DOHH2 (cell line): Measurements from ENCODE around the gene CALML3.

Experiments used
- H3F3A ChIP-seq: fragments of 200-600 bp; sonication (generic), shearing (Covaris generic); 2 replicates; pipeline ENCODE4 v1.6.0; 2016; ENCODE audit warnings: antibody characterized with exemption, mild to moderate bottlenecking; ENCODE audit not compliant: control insufficient read depth, insufficient read depth
- H3K27ac ChIP-seq: fragments of 200-600 bp; sonication (generic); 2 replicates; pipeline ENCODE4 v1.5.1; 2014; ENCODE audit warnings: low read depth, mild to moderate bottlenecking, low read length, moderate library complexity
- H3K27me3 ChIP-seq: fragments of 200-600 bp; sonication (generic); 2 replicates; pipeline ENCODE4 v1.6.1; 2014; ENCODE audit warnings: mild to moderate bottlenecking, low read length, mixed read lengths; ENCODE audit not compliant: control insufficient read depth
- H3K36me3 ChIP-seq: fragments of 200-600 bp; sonication (generic); 2 replicates; pipeline ENCODE4 v1.6.1; 2014; ENCODE audit warnings: mild to moderate bottlenecking, low read length, moderate library complexity, mixed read lengths; ENCODE audit not compliant: control insufficient read depth
- H3K4me1 ChIP-seq: fragments of 200-600 bp; sonication (generic); 2 replicates; pipeline ENCODE4 v1.6.1; 2014; ENCODE audit warnings: mild to moderate bottlenecking, low read length, mixed read lengths; ENCODE audit not compliant: control insufficient read depth
- H3K4me2 ChIP-seq: fragments of 200-600 bp; sonication (generic); 2 replicates; pipeline ENCODE4 v1.6.0; 2014; ENCODE audit warnings: mild to moderate bottlenecking, low read length, moderate library complexity
- H3K4me3 ChIP-seq: fragments of 200-600 bp; sonication (generic); 2 replicates; pipeline ENCODE4 v1.5.1; 2014; ENCODE audit warnings: mild to moderate bottlenecking, low read length, mixed read lengths
- H3K79me2 ChIP-seq: fragments of 200-600 bp; sonication (generic); 2 replicates; pipeline ENCODE4 v1.6.1; 2014; ENCODE audit warnings: mild to moderate bottlenecking, low read length, mixed read lengths; ENCODE audit not compliant: control insufficient read depth
- H3K9me2 ChIP-seq: fragments of 200-600 bp; sonication (generic); replicated peaks from 2 replicates; pipeline ENCODE4 v1.6.1; 2014; ENCODE audit warnings: mild to moderate bottlenecking, low read length, mixed read lengths; ENCODE audit not compliant: control insufficient read depth
- H3K9me3 ChIP-seq: fragments of 200-600 bp; sonication (generic); 2 replicates; pipeline ENCODE4 v1.6.1; 2014; ENCODE audit warnings: antibody characterized with exemption, low read length, mixed read lengths; ENCODE audit not compliant: control insufficient read depth, insufficient read depth
- H4K20me1 ChIP-seq: fragments of 200-600 bp; sonication (generic); 2 replicates; pipeline ENCODE4 v1.6.0; 2014; ENCODE audit warnings: low read depth, mild to moderate bottlenecking, antibody characterized with exemption, low read length, moderate library complexity; ENCODE audit not compliant: control insufficient read depth, insufficient read depth
- EZH2phosphoT487 ChIP-seq: fragments of 200-600 bp; sonication (generic); IDR thresholded peaks from 2 replicates; pipeline ENCODE4 v1.6.1; 2017; ENCODE audit warnings: borderline replicate concordance, mild to moderate bottlenecking, antibody characterized with exemption, low read length, moderate library complexity, mixed read lengths
- TF ChIP-seq, protein P1 (sequence below): fragments of 200-600 bp; sonication (generic); IDR thresholded peaks from one replicate; pipeline ENCODE4 v1.5.1; 2014; ENCODE audit warnings: antibody characterized with exemption, mild to moderate bottlenecking, low read depth, low read length; ENCODE audit not compliant: poor library complexity, severe bottlenecking

The CALML3 gene

DNA sequence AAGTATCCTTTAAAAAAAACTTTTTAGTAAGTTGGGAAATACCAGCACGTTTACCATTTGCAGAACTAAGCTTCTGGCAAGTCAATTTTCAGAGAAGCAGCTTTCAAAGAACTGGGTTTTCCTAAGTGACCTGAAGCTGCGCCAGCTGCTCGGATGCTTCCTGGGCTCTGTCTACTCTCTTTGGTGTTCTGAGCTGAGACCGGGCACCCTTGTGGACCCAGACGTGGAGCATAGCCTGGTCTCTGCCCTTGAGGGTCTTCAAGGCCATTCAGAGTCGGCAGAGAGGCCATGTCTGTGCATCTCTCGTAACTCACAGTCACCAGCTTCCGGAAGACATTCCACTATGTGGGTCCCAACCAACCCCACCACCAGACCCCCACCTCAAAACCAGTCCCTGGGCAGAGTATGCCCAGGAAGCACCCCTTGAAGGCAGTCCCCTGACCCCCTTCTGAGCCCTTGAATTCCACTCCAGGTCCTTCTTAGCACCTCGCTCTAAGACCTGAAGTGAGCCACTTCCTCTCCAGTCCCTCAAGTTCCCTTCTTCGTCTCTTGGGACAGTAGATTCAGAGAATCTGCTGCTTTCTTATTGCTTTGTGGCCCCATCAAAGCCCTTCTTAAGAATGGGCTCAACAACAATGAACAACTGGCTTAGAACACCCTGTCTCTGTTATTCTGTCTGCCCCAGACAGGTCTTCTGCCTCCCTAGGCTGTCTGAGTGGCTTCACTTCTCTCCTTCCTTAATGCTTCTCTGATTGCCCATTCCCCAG lies 33.9 kb upstream of the CALML3 start:
- H3K4me3 ChIP-seq, result no peak overlapping the region
- H3F3A ChIP-seq, result no peaks in the 10 kb centered on the region
- peak overlapping the region; percentile 25 for H3K4me2 ChIP-seq
- no peak overlapping the region for H3K27ac ChIP-seq
- TF ChIP-seq, protein P1, sequence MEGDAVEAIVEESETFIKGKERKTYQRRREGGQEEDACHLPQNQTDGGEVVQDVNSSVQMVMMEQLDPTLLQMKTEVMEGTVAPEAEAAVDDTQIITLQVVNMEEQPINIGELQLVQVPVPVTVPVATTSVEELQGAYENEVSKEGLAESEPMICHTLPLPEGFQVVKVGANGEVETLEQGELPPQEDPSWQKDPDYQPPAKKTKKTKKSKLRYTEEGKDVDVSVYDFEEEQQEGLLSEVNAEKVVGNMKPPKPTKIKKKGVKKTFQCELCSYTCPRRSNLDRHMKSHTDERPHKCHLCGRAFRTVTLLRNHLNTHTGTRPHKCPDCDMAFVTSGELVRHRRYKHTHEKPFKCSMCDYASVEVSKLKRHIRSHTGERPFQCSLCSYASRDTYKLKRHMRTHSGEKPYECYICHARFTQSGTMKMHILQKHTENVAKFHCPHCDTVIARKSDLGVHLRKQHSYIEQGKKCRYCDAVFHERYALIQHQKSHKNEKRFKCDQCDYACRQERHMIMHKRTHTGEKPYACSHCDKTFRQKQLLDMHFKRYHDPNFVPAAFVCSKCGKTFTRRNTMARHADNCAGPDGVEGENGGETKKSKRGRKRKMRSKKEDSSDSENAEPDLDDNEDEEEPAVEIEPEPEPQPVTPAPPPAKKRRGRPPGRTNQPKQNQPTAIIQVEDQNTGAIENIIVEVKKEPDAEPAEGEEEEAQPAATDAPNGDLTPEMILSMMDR, result no peak
- TF ChIP-seq EZH2phosphoT487, result no peak
- no peaks in the 10 kb centered on the region for H3K9me2 ChIP-seq
- H3K27me3 ChIP-seq, result no peaks in the 10 kb centered on the region; the same call in 1 of the 2 replicates
- peaks cover 26% of the 10 kb centered on the region for H3K4me1 ChIP-seq
- no peaks in the 10 kb centered on the region for H3K9me3 ChIP-seq
- H4K20me1 ChIP-seq, result no peaks in the 10 kb centered on the region
- no peaks in the 10 kb centered on the region for H3K79me2 ChIP-seq
- no peaks in the 10 kb centered on the region for H3K36me3 ChIP-seq

DNA sequence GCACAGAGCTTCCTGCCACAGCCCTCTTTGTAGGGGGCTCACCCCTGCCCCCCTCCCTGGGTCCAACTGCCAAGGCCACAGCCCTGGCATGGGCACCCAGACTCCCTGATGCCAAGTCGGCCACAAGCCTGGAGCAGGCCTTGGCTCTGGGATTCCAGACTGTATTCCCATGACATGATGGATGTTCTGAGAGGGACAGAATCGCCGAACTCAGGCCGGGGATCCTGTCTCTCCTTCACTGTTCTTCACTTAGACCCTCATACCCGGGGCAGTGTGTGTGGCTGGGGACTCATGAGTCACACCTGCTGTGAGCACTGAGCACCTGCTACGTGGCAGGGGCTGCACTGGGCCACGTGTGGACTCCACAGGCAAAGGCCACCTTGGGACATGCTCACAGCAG lies 33.3 kb upstream of the CALML3 start:
- TF ChIP-seq, protein P1, result no peak
- no peak for TF ChIP-seq EZH2phosphoT487

DNA sequence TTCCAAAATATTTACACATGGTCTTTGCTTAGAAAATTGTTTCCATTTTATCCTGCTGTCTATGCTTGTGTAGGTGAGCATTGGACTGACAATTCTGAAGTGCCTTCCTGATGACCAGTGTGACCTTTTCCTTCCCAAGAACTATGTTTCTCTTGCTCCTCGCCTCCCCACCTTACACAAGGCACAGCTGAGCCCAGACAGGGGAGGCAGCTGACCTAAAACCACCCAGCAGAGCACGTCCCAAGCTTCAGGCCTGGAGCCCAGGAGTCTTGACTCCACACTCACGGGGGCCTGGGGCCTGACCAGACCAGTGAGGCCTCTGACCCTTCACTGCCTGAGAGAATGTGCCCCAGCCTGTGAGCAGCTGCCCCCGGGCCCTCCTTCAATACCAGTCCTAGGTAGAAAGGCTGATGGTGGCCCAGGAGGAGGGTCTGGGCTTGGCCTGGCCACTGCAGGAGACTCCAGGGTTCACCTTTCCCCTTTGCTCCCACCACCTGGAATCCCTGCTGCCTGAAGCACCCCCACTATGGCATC lies 32.4 kb upstream of the CALML3 start:
- no peaks in the 10 kb centered on the region for H3K36me3 ChIP-seq
- H3F3A ChIP-seq, result no peaks in the 10 kb centered on the region
- H3K9me3 ChIP-seq, result no peaks in the 10 kb centered on the region
- H3K79me2 ChIP-seq, result no peaks in the 10 kb centered on the region
- H3K4me3 ChIP-seq, result no peak overlapping the region
- H3K9me2 ChIP-seq, result no peaks in the 10 kb centered on the region
- no peak overlapping the region for H3K27ac ChIP-seq
- no peaks in the 10 kb centered on the region for H4K20me1 ChIP-seq
- H3K27me3 ChIP-seq, result no peaks in the 10 kb centered on the region; the same call in 1 of the 2 replicates
- H3K4me2 ChIP-seq, result no peak overlapping the region
- peaks cover 16% of the 10 kb centered on the region for H3K4me1 ChIP-seq
- TF ChIP-seq EZH2phosphoT487, result no peak
- TF ChIP-seq, protein P1, result no peak

More for the DNA sequence above, 33.3 kb upstream of the CALML3 start:
- Histone ChIP-seq H3K4me1 (peaks cover 25% of the 10 kb centered on the region), H3K4me3 (no peak overlapping the region), H3K27me3 (no peaks in the 10 kb centered on the region; the same call in 1 of the 2 replicates), H3K9me3 (no peaks in the 10 kb centered on the region), H4K20me1 (no peaks in the 10 kb centered on the region), H3K79me2 (no peaks in the 10 kb centered on the region), H3K36me3 (no peaks in the 10 kb centered on the region), H3K4me2 (no peak overlapping the region), H3K9me2 (no peaks in the 10 kb centered on the region), H3F3A (no peaks in the 10 kb centered on the region), H3K27ac (no peak overlapping the region)
